RKO (cell line): ENCODE data around the gene SMG1.

Experiments
- DNase-seq: peaks from one replicate; pipeline ENCODE4 v3.0.0-alpha.2; 2016; ENCODE audit warnings: low spot score

SMG1 gene

DNA sequence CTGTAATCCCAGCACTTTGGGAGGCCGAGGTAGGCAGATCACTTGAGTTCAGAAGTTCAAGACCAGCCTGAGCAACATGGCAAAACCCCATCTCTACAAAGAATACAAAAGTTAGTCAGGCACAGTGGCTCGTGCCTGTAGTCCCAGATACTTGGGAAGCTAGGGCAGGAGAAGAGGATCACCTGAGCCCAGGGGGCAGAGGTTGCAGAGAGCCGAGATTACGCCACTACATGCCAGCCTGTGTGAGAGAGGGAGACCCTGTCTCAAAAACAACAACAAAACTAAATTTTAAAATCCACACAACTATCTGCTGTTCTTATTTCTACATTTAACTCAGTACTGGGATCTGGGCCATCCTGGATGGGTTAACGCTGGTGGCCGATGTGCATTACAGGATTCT, 83.6 kb downstream of the SMG1 start:
- DNase-seq, result no peak

DNA sequence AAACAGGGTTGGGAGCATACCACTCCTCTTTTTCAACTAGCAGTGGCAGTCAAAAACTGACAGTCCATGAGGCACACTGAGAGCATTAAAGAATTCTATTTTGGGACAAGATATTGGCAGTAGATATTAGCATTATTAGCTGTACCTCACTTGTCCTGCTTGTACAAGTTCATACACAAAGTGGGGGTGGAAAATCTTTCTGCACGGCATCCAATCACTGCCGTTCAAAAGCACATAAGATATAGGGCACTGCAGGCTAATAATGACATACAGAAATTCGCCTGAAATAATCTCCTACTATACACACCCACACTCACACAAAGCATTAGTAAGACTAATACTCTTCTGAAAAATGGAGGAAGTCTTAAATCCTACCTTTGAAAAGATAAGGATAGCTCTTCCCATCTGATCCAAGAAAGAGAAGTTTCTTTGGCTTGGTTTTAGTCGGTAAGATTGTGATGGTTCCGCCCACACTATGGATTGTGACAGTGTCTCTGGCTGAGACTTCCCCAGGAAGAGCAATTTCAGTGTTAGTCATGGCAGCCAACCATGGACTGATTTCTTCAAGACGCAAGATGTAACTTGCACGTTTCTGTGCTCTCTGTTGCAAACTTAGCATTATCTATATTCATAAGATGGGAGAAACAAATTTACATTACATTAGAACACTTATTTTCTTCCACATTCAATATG, 84.2 kb downstream of the SMG1 start:
- DNase-seq, result no peak

DNA sequence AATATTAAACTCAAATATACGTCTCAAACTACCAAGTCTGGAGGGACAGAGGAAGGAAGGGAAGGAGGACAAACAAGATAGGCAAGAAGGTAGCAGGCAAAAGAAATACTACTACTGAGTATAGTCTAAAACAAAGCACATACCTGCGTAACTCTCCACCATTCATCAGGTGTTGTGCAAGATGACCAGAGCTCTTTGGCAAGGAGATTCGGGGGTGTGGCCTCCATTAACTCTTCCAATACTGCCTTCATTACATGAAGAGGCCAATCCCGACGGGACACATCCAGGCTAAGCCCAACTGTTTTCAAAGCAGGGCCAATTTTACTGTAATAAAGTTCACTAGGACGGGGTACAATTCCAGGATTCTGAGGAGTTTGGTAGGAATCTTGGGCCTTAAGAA, 86.7 kb downstream of the SMG1 start:
- DNase-seq, result no peak

DNA sequence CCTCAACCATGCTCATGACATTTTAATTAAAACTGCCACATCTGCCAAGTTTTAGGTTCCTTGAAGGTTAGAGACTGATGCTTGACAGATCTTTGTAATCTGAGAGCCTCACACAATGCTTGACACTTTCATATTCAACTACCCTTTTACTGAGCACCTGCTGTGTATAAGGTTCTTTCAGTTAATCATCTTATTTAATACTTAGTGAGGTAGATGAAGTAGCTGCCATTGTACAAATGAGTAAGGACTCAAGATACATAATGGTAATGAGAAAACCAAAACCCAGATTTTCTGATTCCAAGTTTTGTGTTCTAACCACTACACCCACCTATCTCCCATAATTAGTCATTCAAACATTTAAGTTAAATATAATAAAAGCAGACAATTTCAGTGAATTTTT, 89.5 kb downstream of the SMG1 start:
- DNase-seq, result no peak

DNA sequence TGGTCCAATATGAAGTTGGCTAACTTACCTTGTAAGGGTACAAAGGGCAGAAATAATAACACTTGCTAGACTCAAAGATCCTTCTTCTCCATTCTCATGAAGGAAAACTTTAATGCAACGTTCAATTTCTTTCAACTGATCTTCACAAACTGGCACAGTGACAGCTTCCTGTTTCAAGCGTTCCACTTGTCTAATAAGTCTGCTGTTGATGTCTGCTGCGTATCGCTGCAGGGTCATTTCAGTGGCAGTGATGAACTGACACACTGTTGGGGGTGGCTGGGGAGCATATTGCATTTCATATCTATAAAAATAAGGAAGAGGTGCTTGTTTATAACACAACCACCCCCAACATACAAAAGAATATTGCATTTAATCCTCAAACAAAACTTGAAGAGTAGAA, 91.3 kb downstream of the SMG1 start:
- DNase-seq, result no peak

DNA sequence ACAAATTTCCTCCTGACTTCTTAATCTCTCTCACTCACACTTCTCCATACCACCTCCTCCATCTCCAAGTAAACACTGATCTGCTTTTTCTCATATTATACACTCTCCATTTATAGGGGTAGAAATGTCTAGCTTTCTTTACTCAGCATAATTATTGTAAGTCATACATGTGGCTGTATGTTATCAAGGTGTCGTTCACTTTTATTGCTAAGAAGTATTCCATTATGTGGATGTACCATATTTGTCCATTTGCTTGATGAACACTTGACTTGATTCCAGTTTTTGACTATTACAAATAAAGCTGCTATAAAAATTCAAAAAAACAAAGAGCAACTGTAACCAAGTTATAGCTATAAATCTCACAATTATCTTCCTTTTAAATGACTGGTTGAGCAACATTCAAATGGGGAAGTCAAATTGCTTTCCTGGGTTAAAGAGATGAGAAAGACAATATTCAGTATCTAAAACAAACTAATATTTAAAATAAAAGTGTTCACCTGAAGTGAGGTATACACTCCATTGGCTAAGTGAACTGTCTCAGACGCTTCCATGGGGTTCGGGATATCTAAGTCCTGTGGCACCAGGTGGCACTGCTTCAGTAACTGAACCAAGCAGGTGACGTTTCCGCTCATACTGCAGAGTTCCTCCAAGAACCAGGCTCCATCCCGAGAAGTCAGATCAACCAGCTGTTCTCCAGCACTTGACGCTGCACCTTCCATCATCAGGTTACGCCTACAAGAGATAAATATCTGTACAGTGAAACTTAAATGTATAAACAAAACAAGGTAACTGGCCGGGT, 92.3 kb downstream of the SMG1 start:
- DNase-seq, result no peak

DNA sequence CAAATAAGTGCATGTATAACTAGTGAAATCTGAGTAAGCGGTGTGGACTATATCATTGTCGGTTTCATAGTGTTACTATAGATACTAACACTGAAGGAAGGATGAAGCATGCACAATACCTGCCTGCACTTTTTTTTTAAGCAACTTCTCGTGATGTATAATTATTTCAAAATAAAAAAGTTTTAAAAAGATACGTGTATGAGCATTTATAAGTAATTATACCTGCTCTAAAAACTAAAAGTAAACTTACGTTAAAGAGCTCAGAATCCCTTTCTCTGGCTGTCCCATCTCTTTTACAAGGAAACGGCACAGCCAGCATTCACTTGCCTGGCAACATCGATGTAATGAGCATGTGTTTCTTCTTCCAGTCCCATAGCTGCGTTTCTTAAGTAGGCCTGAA, 93.6 kb downstream of the SMG1 start:
- DNase-seq, result no peak

DNA sequence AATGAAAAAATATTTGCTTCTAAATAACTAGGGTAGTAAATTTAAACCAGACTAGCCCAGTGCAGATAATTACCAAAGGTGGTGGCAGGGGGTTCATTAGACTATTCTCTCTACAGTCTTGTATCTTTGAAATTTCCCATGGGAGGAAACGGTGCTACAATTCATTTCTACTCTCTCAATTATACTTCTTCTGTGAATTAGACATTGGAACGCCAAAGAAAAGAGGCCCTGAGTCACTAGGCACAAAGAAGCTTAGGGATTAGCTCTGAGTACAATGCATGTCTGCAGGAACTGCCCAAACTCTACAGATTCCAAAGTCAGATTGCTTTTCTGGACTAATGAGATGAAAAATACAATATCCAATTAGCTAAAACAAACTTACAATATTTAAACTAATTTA, 94.2 kb downstream of the SMG1 start:
- DNase-seq, result no peak

DNA sequence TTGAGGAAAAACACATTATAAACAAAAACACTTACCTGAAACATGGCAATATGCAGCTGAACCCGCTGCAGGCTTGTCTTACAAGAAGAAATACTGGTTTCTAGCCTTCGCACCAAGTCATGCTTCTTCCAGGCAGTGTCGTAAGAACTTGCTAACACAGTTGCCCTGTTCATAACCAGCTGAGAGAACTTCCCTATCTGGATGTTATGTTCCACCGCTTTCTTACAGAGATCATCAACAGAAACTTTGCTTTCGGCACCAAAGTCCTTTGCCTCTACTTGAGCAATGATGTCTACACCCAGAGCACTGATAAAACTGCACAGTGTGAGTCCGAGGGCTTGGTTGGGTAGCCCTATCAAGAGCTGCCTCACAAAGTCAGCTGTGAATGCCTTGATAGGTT, 97.0 kb downstream of the SMG1 start:
- no peak for DNase-seq

DNA sequence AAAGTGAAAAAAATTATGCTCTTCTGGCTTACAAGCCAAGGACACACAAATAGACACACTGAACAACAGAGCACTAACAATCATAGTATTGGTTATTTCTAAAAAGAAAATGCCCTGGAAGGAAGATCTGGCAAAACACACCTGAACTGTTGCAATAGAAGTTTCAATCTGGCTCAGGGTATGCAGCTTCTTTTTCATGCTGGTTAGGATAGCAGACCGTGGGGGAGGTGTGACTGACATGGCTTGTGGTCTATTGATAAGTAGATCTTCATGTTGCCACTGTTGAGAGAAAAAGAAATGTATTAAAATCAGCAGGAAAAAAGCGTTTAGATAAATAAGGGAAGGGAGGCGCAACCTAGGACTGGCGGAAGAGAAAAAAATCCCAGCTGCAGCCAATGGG, 98.3 kb downstream of the SMG1 start:
- DNase-seq, result no peak

DNA sequence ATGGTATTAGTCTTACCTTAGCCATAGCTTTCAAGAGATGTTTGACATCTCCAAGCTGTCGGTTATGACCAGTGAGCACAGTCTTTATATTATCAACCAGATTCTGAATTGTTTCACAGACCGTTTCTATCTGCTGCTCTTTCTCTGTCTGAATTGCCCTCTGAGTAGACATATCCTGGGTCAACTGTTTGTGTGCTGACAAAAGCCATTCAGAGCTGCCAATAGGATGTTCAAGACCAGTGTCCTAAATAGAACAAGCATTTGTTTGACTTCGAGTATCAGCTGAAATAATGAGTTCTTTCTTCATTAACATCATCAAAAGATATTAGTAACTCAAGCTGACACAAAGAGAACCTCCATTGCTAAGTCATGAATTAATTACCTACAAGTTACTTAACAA, 109.9 kb downstream of the SMG1 start:
- no peak for DNase-seq

DNA sequence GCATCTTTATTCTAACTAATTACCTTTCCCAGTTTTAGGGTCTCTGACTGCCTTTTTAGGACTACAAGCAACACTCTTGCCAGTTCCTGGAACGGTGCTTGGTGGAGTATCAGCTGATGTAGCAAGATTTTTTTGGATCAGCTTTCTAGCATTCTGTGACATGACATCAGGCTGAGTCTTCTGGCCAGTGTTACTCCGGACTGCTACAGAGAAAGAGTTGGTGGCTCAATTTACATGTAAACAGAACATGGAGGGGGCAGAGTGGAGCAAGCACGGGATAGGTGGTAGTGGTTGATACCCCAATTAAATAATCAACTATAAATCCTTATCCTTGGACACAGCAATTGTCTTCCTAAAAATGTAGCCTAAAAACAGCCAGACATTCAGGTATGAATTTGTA, 114.3 kb downstream of the SMG1 start:
- no peak for DNase-seq

DNA sequence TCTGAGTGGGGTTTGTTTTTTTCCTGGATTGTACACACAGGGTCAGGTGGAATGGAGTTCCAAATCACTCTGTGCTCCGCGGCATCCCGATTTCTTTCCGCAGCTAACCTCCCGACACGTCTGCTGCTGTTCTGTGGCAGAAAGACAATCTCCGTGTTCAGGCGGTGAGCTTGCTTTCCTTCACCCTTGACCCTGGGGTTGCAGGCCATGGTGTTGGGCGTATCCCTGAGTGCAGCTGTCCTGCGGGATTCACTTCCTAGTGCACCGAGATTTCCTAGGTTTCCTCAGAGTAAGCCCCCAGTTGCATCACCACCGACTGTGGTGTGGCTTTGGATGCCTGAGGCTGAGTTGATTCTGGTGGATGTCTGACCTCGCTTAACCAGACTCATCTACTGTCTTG, 117.0 kb downstream of the SMG1 start:
- DNase-seq, result no peak

DNA sequence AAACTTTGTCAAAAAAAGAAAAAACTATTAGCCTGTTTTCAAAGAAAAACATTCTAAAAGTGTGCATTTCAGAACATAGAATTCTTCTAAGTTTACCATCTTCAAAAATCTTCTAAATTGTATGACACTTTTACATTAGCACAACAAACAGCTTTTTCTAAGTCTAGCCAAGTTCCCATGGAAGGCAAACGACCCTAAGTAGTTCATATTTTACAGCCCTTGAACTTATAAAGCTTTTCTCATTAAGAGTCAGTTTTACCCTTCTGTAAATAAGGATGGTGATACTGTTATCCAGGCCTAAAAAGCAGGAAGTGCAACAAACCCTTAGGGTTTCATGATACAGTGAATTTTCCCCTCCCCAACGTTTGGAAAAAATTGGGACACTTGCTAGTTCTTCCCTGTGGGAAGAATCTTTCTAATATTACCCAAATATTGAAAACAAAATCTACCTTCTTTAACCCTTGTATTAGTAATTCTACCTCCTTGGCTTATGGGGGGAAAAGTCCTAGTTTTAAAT, 120.9 kb downstream of the SMG1 start:
- DNase-seq, result no peak

DNA sequence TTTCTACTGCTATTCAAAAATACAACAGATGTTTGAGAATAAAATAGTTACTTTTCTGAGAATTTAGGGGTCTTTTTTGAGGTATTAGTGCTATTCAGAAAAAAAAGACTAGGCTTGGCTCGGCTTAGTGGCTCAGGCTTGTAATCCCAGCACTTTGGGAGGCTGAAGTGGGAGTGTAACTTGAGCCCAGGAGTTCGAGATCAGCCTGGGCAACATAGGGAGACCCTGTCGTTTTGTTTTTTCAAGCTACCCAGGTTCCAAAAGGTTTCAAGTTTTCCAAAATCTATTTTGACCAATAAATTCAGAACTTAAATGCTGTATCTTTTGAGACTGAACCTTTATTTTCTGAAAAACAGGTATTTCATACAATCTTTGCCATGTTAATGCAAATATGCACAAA, 121.7 kb downstream of the SMG1 start:
- no peak for DNase-seq

DNA sequence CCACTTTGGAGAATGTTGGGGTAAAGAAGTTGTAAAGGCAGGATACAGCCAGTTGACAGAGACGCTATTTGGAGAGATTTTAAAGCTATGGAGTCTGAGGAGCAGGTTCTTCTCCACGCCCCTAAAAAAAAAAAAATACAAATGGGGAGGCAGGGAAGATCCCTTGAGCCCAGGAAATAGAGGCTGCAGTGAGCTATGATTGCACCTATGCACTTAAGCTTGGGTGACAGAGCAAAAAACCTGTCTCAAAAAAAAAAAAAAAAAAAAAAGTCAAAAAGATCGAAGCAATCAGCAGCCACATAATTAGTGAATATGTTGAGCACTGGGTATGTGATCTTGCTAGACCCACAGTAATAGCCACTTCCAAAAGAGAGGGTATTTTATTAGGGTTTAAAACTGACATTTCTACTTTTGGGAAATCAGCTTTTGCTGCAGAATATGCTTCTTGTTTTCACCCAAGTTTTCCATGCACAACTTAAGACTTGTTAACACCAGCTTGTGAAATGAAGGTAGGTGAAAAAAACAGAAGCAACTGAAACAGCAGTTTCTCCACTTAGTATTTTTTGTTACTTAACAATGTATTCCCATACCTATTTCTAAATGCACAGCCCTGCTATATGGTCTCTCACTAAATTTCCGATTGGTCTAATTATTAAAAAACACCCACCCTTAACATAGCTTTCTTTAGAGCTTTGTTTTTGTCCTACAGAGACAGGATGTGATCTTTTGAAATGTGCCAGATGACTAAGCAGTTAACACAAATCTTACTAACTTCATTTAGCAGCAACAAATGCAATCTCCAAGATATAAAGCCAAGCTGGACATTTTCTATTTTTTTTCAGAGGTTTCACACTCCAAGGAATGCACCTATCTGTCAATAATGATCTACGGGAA, 122.4 kb downstream of the SMG1 start:
- peak; percentile 50 for DNase-seq

DNA sequence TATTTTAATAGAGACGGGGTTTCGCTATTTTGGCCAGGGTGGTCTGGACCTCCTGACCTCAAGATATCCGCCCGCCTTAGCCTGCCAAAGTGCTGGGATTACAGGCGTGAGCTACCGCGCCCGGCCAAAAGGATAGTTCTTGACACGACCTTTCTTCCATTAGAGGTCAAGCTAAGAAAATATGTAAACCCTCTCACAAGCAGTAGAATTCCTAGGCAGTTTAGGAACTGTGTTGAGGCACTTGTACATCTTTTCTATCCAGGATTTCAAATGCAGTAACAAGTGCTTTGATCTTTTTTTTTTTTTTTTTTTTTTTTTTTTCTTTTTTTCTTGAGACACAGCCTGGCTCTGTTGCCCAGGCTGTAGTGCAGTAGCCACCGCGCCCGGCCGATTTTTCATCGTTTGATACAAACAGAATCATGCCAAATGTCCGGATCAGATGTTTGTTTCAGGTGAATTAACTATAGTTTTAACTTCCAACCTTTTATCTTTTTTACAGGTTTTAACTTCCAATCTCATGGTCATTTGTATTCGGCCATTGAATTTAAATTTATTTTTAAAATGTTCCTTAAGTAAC, 123.4 kb downstream of the SMG1 start:
- no peak for DNase-seq

DNA sequence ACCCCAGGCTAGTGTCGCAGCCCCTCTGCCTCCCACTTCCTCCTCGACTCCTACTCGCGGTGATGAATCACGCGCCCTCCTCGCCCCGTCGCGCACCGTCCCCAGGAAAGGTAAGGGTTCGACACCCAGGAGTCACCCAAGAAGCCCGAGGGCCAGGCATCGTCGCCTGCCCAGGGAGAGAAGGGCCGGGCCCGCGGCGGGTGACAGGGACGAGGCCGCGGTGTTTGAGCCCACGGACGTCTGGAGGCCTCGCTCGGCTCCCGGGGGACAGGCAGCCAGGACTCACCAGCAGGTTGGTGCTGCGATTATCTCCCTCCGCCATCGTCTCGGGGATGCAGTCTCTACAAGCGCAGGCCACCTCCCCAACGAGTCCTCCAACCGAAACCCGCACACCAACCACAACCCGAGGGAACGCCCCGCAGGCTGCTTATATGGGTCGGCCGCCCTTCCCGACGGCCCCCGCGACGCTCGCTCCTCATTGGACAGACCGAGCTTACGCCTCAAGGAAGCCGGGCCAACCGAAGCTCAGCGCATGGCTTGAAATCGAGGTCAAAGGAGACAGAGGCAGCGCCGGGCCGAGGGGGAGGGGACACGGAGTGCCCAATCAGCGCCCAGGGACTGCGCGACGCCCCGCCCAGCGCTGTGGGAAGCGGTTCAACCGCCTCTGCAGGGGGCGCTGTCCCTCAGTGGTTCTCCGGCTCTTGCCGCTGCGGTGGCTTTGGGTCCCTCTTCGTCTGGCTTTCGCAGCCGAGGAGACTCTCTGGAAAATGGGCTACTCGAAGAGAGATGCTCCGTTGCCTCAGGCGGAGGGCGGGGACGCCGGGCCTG, 124.8 kb downstream of the SMG1 start, which contains the start of gene ARL6IP1:
Gene ARL6IP1, minus strand, starts transcription at position 405 of the 828 bp plus-strand sequence. Its CDS starts 83 bp downstream, at position 322.
- peak; percentile 99 for DNase-seq

DNA sequence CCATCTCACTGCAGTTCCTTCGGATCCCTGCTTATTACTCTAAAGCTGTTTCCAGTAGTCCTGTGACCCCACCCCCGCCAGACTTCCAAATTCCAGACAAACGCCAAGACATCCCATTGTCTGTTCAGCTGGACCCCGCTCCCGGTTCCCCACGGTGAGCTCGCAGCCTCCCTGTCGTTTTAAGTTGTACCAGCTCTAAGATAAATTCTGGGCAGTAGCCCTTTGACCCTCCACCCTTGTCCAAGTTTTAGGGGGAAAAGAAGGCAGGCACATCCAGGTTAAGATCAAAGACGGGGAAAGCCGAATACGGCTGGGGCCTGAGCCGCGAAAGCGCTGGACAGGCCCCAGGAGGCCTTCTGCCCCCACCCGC, 125.4 kb downstream of the SMG1 start:
- DNase-seq, result peak; percentile 43

DNA sequence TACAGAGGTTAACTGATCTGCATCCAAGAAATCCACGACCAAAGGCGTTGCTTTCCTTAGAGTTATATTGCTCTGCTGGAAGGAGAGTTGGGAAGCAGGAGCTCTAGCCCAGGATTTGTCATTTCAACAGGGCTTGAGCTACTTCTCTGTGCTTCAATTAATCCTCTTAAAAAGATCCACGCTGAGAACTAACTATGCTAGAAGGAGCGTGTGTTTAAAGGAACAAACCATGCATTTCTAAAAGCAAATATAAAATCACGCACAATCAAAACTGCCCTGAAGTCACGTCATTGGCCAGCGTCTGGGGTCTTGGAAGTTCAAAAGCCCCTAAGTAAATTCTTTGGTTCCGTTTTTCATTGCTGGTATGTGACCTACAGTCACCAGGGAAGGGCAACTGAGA, 125.9 kb downstream of the SMG1 start:
- DNase-seq, result peak; percentile 25

DNA sequence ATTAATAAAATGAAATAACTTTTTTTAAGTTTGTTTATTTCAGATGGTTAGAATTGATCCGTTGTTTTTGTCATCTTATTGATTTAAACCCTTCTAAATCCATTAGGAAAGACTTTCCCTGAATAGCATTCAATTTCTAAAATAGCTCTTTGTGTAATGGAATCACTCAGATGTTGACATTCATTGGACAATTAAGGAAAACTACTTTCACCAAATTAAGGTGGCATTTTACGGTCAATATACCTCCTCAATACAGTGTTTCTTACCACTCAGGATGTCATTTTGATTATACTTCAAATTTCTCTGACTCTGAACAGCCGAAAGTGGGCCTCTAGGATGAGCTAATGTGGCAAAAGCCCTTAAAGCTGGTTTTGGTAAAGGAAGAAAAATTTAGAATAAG, 126.7 kb downstream of the SMG1 start:
- DNase-seq, result no peak
